HG03520 (cell line): ENCODE data around the gene ERVFRD-1.
"Not testable (repeated sequence)": the region's sequence is repeated elsewhere in the genome, so short reads cannot be mapped to it uniquely, and the experiment has no call there.

Experiments used
- ATAC-seq: cut with Tn5 transposase; IDR thresholded peaks from one replicate; pipeline ENCODE4 v1.9.1; 2021; ENCODE audit warnings: mild to moderate bottlenecking, moderate library complexity; ENCODE audit not compliant: unreplicated experiment

ERVFRD-1 gene

GRCh38 chr6:11129908-11130565 lies 18.5 kb upstream of the ERVFRD-1 start:
- ATAC-seq, result no peak

GRCh38 chr6:11128608-11129007 lies 17.1 kb upstream of the ERVFRD-1 start:
- ATAC-seq, result no peak

DNA sequence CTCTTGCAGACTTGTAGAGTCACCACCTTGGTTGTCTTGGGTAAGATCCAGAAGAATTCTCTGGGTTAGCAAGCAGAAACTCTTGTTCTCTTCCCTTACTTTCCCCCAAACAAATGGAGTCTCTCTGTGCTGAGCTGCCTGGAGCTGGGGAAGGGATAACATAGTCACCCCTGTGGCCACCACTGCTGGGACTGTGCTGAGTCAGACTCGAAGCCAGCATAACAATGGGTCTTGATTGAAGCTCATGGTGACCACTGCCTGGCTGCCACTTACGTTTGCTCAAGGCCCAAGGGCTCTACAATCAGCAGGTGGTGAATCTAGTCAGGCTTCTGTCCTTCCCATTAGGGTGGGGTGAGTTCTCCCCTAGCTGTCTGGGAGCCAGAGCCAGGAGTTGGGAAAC lies 15.4 kb upstream of the ERVFRD-1 start:
- no peak for ATAC-seq

- no peak for ATAC-seq
Measured at GRCh38 chr6:11123978-11124377, 12.5 kb upstream of the ERVFRD-1 start.

DNA sequence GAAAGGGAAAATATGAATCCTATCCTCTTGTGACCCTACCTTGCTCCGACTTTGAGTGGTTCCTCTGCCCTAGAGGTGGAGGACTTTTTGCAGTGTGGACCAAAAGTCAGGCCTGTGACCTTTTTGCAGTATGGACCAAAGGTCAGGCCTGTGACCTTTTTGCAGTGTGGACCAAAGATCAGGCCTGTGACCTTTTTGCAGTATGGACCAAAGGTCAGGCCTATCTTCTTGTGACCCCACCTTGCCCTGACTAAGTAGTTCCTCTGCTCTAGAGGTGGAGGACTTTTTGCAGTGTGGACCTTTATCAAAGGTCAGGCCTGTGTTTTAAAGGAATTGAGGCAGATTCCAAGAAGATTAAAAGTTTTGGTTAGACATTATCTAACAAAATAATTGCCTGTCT lies 10.9 kb upstream of the ERVFRD-1 start:
- ATAC-seq, result no peak

DNA sequence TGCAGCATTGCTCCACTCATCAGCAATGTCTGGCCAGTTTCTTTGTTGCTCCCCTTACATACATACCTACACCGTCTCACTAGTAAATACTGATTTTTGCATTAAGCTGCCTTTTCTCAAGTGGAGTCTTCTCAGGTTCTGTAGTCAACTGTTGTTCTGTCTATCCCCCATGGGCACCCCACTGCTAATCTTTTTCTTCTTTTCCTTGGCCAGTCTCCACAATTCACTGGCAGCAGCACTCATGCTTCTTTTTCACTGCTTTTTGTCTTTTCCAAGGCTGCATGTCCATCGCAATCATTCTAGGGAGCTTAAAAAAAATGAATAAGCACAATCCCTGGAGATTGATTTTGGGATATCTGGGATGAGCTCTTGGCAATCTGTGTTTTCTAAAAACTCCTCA lies 10.3 kb upstream of the ERVFRD-1 start:
- no peak for ATAC-seq

DNA sequence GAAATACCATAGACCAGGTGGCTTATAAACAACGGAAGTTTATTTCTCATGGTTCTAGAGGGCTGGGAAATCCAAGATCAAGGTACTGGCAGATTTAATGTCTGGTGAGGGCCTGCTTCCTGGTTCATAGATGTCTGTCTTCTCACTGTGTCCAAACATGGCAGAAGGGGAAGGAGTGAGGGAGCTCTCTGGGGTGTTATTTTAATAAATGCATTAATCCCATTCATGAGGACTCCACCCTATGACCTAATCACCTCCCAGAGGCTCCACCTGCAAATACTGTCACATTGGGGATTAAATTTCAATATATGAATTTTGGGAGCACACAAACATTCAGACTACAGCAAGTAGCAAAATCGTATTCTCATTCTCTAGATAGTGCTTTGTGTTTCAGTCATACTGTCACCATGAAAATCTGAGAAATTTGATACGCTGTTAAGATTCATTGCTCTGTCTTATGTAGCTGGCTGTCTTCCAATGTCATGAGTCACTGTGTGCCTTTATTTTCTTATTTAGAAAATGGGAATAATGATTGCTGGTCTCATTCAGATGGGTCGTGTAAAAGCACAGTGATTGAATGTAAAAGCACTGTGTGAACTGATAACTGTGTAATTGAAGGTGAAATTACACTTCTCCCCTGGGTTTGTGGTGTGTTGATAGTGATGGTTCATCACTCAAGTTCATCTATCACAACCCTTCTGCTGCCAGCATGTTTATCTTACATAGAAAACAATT lies 8.9 kb upstream of the ERVFRD-1 start:
- no peak for ATAC-seq

- not testable (repeated sequence) for ATAC-seq
Measured at GRCh38 chr6:11115808-11116536, 4.4 kb upstream of the ERVFRD-1 start.

DNA sequence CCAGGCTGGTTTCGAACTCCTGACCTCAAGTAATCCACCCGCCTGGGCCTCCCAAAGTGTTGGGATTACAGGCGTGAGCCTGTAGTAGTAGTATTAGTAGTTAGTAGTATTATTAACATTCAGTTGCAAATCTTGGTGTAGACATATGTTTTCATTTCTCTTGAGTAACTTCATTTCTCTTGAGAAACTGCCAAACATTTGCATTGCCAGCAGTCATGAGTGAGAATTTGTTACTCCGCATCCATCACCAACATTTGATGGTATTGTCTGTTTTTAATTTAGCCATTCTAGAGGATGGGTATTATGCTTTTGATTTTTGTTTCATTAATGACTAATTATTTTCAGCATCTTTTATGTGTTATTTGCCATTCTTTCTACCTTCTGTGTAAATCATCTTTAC lies 1.5 kb upstream of the ERVFRD-1 start:
- ATAC-seq, result no peak

DNA sequence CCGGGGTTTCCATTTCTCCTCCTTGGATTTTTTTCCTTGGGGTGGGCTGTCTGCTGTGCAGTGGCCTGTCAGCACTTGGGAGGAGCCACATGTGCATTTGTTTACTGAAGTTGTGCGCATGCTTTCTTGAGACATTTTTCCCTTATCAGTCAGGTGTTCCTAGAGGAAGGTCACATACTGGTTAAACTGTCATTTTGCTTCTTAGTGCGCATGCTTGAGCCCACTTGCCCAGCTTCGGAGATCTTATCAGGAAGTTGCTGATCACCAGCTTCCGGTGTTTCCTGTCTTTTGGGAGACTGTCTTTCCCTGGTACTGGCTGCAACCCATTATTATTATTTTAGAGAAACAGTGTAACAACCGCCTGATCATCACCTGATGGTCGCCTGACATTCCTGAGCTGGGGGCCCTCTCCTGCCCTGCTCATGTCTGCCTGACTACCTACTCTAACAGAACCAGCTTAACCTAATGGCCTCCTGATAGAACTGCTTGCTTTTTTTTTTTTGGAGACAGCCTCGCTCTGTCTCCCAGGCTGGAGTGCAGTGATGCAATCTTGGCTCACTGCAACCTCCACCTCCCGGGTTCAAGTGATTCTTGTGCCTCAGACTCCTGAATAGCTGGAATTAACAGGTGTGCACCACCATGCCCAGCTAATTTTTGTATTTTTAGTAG lies 378 bp upstream of the ERVFRD-1 start:
- ATAC-seq, result no peak

DNA sequence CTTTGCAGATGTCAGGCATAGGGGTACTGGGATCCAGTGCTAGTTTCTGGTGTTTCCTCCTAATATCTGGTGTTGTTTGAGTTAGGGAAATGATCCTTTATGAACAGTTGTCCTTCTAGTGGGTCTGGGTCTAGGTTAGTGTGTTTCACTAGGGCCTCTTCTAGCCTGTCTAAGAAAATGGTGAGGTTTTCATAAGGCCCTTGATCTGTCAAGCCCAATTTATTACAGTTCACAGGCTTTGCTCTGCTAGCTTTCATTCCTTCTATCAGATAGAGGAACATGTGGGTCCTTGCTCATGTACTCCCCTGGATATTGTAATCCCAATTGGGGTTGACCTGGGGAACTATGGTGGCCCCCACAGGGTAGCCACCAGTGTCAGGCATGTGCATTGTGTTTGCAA lies 2.8 kb downstream of the ERVFRD-1 start:
- no peak for ATAC-seq

DNA sequence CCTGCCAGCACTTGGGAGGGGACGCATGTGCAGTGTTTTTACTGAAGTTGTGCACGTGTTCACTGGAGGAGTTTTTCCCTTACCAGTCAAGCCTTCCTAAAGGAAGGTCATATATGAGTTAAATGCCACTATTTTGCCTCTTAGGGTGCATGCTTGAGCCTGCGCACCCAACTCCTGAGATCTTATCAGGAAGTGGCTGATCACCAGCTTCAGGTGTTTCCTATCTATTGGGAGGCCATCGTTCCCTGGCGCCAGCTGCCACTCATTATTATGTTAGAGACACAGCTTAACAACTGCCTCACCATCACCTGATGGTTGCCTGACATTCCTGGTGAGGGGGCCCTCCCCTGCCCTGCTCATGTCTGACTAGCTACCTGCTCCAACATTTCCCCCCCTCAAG lies 8.5 kb downstream of the ERVFRD-1 start:
- no peak for ATAC-seq

GRCh38 chr6:11101417-11101816 lies 10.1 kb downstream of the ERVFRD-1 start:
- ATAC-seq, result no peak

- no peak for ATAC-seq
Measured at GRCh38 chr6:11098004-11098403, 13.5 kb downstream of the ERVFRD-1 start.

DNA sequence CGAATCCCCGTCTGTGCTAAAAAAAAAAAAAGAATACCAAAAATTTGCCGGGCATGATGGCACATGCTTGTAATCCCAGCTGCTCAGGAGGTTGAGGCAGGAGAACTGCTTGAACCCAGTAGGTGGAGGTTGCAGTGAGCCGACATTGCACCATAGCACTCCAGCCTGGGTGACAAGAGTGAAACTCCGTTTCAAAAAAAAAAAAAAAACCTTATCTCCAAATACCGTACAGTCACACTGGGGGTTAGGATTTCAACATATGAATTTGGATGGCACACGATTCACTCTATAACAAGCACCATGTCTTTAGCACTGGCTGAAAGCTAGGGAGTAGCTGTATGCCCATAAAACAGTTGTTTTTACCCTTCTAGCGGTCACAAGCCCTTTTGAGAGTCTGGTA lies 14.0 kb downstream of the ERVFRD-1 start:
- ATAC-seq, result no peak

DNA sequence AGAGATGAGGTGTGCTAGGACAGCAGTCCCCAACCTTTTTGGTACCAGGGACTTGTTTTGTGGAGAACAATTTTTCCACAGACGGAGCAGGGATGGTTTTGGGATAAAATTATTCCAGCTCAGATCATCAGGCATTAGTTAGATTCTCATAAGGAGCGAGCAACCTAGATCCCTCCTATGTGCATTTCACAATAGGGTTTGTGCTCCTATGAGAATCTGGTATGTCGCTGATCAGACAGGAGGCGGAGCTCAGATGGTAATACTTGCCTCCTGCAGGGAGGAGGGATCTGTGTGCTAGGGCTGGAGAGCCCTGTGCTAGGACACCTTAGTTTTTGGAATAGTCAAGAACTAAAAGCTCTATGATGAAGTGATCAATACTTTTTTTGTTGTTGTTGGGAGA lies 15.4 kb downstream of the ERVFRD-1 start:
- ATAC-seq, result no peak

DNA sequence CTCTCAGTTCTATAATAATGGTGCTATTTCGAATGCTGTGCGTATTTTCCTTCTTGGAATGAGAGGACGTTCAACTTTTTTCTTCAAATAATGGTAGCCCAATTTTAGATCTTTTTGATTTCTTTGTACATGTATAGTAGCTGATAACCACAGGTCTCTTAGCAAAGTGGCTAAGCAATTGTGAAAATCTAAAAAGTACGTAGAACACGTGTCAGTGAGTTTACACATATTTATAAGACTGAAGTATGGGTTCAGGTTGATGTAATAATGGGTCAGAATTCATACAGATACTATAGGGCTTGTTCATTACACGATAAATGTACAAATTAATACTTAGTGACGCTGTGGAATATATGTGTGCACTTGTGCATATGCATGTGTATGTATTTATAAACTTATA lies 16.6 kb downstream of the ERVFRD-1 start:
- no peak for ATAC-seq

DNA sequence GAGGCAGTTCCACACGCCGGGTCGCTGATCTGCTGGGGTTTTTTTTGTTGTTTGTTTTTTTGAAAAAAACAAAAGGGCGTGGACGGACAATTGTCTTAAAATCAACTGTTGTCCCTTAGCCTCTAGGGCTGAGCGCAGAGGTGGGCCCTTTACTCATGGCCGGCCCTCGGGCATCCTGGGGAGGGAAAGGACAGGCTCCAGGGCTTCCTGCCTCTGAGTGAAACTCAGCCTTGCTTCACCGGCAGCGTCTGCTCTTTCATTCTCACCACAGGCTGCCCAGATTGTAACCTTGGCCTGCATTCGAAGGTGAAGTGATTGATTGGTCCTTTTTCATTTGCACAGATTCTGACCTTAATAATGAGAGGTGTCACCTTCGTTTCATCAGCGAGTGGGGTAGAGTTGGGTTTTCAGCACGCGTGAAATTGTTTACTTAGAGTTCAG lies 17.1 kb downstream of the ERVFRD-1 start:
- peak; percentile 31 for ATAC-seq

DNA sequence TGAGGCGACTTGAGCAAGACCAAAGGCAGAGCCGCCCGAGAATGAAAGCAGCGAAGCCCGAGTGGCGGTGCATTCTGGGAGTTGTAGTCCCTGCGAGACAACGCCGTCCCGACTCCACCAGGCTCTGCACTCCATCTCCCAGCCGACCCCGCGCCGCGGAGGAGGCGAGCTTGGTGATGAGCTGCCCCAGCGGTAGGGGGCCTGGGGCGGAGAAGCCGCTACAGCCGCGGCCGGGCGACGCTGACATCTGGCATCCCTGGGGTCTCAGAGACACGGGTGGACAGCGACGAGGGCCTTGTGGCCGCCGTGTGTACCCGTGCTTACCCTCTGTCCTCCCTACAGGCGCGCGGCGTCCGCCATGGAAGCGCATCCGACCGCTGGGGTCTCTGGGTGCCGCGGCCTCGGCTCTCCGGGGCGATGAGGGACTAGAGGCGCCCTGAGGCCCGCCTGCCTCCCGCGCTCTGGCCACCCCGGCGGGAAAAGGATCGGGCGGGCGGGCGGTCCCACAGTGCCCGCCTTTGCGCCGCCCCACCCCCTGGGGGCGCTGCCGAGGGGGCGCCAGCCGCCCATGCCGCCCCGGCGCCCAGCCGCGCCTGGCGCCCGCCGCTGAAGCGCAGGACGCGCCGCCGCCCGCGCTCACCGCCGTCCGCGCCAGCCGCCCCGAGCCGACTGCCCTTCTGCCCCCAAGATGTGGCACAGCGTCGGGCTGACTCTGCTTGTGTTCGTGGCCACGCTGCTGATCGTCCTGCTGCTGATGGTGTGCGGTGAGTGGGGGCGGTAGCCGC lies 17.7 kb downstream of the ERVFRD-1 start, which contains the start of gene SMIM13:
TSS of gene SMIM13 (plus strand) at position 209 of the 785 bp plus-strand sequence. CDS start at position 689, 480 bp downstream.
- peak; percentile 86 for ATAC-seq

DNA sequence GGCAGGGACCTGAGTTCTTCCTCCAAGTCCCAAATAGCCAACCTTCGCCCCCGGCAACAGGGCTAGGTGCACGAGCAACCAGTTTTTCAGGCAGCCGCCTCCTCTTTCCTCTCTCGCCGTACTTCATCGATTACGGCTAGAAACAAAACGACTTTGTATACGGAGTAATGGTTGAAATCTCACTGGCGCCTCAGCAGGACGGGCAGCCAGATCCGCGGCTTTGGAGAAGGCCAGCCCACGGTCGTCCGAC lies 18.2 kb downstream of the ERVFRD-1 start:
- peak; percentile 20 for ATAC-seq
